Colonic mucosa (tissue), 4 donors: ENCODE results near the gene MTHFD1. TPM values are rescaled to one million over a fixed set of nuclear protein-coding genes. Genes with fewer than 3 reads are reported as not detected.

Experiments
- DNase-seq: peaks from one replicate; pipeline ENCODE4 v3.0.0-alpha.2; 2020
- H3K27ac ChIP-seq: fragments of 200-600 bp; one replicate; pipeline ENCODE4 v1.8.0; 2021
- H3K27me3 ChIP-seq: fragments of 200-600 bp; one replicate; pipeline ENCODE4 v1.8.0; 2021
- H3K36me3 ChIP-seq: fragments of 200-600 bp; one replicate; pipeline ENCODE4 v1.8.0; 2021
- H3K4me1 ChIP-seq: fragments of 200-600 bp; one replicate; pipeline ENCODE4 v1.8.0; 2021; ENCODE audit warnings: mild to moderate bottlenecking
- H3K4me3 ChIP-seq: fragments of 200-600 bp; one replicate; pipeline ENCODE4 v1.8.0; 2021
- H3K9ac ChIP-seq, 2 donors: one replicate each; pipeline ENCODE4 v1.7.0; 2013; ENCODE audit warnings: control low read depth in 2 of 2, low read depth in 2 of 2, low read length in 2 of 2
- H3K9me3 ChIP-seq: fragments of 200-600 bp; one replicate; pipeline ENCODE4 v1.8.0; 2021
- intact Hi-C: fragments of 100-400 bp; cut with DNase I; formaldehyde crosslinking; loops from one replicate; pipeline ENCODE4 v1.14.1; 2022
- total RNA-seq, 2 donors: library from RNA; stranded (reverse); fragmentation: NEBNext Ultra II Directional in 1 of 2; extraction: Animal tissue kit (Norgen Biotek cat#: 25700) in 1 of 2; gene quantifications; one replicate each; pipeline ENCODE4 v1.2.1, GENCODE V29; 2021
- TF ChIP-seq, protein P1 (sequence below): fragments of 200-600 bp; IDR thresholded peaks from one replicate; pipeline ENCODE4 v1.8.0; 2022; ENCODE audit warnings: antibody characterized with exemption, mild to moderate bottlenecking
- donor health status: healthy.
- donor health status: DM: no; HTN: no; CAD: no.
- donor health status: DM: no; HTN: no; CAD: no.

MTHFD1 gene
- total RNA-seq, result 100 to 1,000 TPM in 1 of 2 donors, 10 to 100 TPM in 1; 38.1 to 123 TPM

GRCh38 chr14:64387782-64388532, at the start of gene MTHFD1:
Gene MTHFD1 (plus strand): TSS chr14:64388353. CDS start chr14:64388428, 75 bp downstream.
- H3K9ac ChIP-seq, result peak within 1 kb of the TSS; percentile 70 to 92
- H3K27me3 ChIP-seq, result no peaks in the 10 kb centered on the region
- peak within 1 kb of the TSS; percentile 78 for H3K4me3 ChIP-seq
- peak; percentile 98 for DNase-seq
- TF ChIP-seq, protein P1, sequence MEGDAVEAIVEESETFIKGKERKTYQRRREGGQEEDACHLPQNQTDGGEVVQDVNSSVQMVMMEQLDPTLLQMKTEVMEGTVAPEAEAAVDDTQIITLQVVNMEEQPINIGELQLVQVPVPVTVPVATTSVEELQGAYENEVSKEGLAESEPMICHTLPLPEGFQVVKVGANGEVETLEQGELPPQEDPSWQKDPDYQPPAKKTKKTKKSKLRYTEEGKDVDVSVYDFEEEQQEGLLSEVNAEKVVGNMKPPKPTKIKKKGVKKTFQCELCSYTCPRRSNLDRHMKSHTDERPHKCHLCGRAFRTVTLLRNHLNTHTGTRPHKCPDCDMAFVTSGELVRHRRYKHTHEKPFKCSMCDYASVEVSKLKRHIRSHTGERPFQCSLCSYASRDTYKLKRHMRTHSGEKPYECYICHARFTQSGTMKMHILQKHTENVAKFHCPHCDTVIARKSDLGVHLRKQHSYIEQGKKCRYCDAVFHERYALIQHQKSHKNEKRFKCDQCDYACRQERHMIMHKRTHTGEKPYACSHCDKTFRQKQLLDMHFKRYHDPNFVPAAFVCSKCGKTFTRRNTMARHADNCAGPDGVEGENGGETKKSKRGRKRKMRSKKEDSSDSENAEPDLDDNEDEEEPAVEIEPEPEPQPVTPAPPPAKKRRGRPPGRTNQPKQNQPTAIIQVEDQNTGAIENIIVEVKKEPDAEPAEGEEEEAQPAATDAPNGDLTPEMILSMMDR, result no peak
- intact Hi-C loops, result no loop called here
- no peaks in the 10 kb centered on the region for H3K9me3 ChIP-seq
- peak within 1 kb of the TSS; percentile 79 for H3K27ac ChIP-seq
- H3K4me1 ChIP-seq, result peaks cover 4% of the 10 kb centered on the region
- no peaks in the 10 kb centered on the region for H3K36me3 ChIP-seq

GRCh38 chr14:64338616-64339316, 49.4 kb upstream of the MTHFD1 start:
- peak; percentile 97 for DNase-seq
- intact Hi-C loops, result no loop called here
- H3K36me3 ChIP-seq, result no peaks in the 10 kb centered on the region
- no peaks in the 10 kb centered on the region for H3K4me1 ChIP-seq
- H3K9me3 ChIP-seq, result no peaks in the 10 kb centered on the region
- TF ChIP-seq, protein P1, result no peak
- H3K27me3 ChIP-seq, result no peaks in the 10 kb centered on the region
- H3K27ac ChIP-seq, result peak overlapping the region; percentile 89
- peak overlapping the region; percentile 72 to 86 for H3K9ac ChIP-seq
- H3K4me3 ChIP-seq, result peak overlapping the region; percentile 76

GRCh38 chr14:64340560-64341196, 47.5 kb upstream of the MTHFD1 start:
- Histone ChIP-seq H3K27me3 (no peaks in the 10 kb centered on the region), H3K4me3 (no peak overlapping the region), H3K4me1 (no peaks in the 10 kb centered on the region), H3K9ac (no peak overlapping the region), H3K9me3 (no peaks in the 10 kb centered on the region), H3K27ac (no peak overlapping the region), H3K36me3 (no peaks in the 10 kb centered on the region)
- intact Hi-C loops, result loop anchor here (5.0 to 10.0 kb wide), 2 partner anchors 92 to 294 kb away; no protein-coding TSS in a partner anchor
- TF ChIP-seq, protein P1, result no peak
- no peak for DNase-seq

GRCh38 chr14:64347748-64348147, 40.4 kb upstream of the MTHFD1 start:
- H3K27ac ChIP-seq, result no peak overlapping the region

More at GRCh38 chr14:64347748-64348147, 40.4 kb upstream of the MTHFD1 start:
- Histone ChIP-seq H3K9ac (no peak overlapping the region), H3K27me3 (no peaks in the 10 kb centered on the region), H3K4me1 (no peaks in the 10 kb centered on the region), H3K4me3 (no peak overlapping the region), H3K36me3 (no peaks in the 10 kb centered on the region), H3K9me3 (no peaks in the 10 kb centered on the region)
- intact Hi-C loops, result loop anchor here (5.0 to 10.0 kb wide), 2 partner anchors 130 to 287 kb away; no protein-coding TSS in a partner anchor
- TF ChIP-seq, protein P1, result no peak
- DNase-seq, result no peak
